Uterus (tissue), 4 donors: ENCODE measurements around the gene QRICH2. TPM values are rescaled to one million over a fixed set of nuclear protein-coding genes. Genes with fewer than 3 reads are reported as not detected.
A peak's percentile ranks its signal among the peaks of the same experiment; 100 is the strongest.
"Not testable (repeated sequence)": the region's sequence is repeated elsewhere in the genome, so short reads cannot be mapped to it uniquely, and the experiment has no call there.

ENCODE experiments used
- DNase-seq, 2 donors: peaks; one replicate each; pipeline ENCODE4 v3.0.0-alpha.2; 2019 to 2020
- H3K27ac ChIP-seq, 2 donors: fragments of 200-600 bp; sonication (generic); 1 replicate in 1 of 2; 2 replicates in 1 of 2; pipeline ENCODE4 v1.5.1; 2016 to 2018
- H3K27me3 ChIP-seq, 2 donors: fragments of 200-600 bp; sonication (generic); one replicate each; pipeline ENCODE4 v1.5.1; 2018 to 2019; ENCODE audit warnings: control low read depth in 1 of 2
- H3K36me3 ChIP-seq, 2 donors: fragments of 200-600 bp; sonication (generic); one replicate each; pipeline ENCODE4 v1.5.1; 2019; ENCODE audit warnings: control low read depth in 1 of 2
- H3K4me1 ChIP-seq, 2 donors: fragments of 200-600 bp; sonication (generic); one replicate each; pipeline ENCODE4 v1.5.1; 2018 to 2019; ENCODE audit warnings: control low read depth in 1 of 2
- H3K4me3 ChIP-seq, 2 donors: fragments of 200-600 bp; sonication (generic); 1 replicate in 1 of 2; 2 replicates in 1 of 2; pipeline ENCODE4 v1.5.1; 2018 to 2019; ENCODE audit warnings: mild to moderate bottlenecking in 1 of 2
- H3K9me3 ChIP-seq, 2 donors: fragments of 200-600 bp; sonication (generic); one replicate each; pipeline ENCODE4 v1.5.1; 2019; ENCODE audit warnings: control low read depth in 1 of 2
- CTCF ChIP-seq, 4 experiments: fragments of 200-600 bp in 2 of 4; fragments of 450-650 bp in 2 of 4; sonication (generic) in 2 of 4; IDR thresholded peaks; one replicate each; pipeline ENCODE4 v1.5.1; 2016 to 2019; ENCODE audit warnings: antibody characterized with exemption in 4 of 4, mild to moderate bottlenecking in 2 of 4, moderate library complexity in 1 of 4
- POLR2A ChIP-seq, 2 donors: fragments of 450-650 bp; IDR thresholded peaks; one replicate each; pipeline ENCODE4 v1.6.1; 2016; ENCODE audit warnings: antibody characterized with exemption in 2 of 2, mild to moderate bottlenecking in 1 of 2, moderate library complexity in 1 of 2
- intact Hi-C: fragments of 100-400 bp; cut with DNase I; formaldehyde crosslinking; loops from one replicate; pipeline ENCODE4 v1.15.1; 2023; ENCODE audit warnings: low total_unique reads
- total RNA-seq, 4 donors: library from RNA; depleted of rRNA in 3 of 4; stranded (reverse); fragments of >200 nt in 3 of 4; gene quantifications; one replicate each; pipeline versions ENCODE4 v1.1.0 to v1.2.4, GENCODE V29; 2014 to 2023
- donor health status: DM: yes; HTN: yes; CAD: no.

QRICH2 gene
- total RNA-seq, 4 donors from 2014 or later: under 0.01 to 7.2 (median 4.4) TPM

GRCh38 chr17:76263896-76264295, 44.2 kb downstream of the QRICH2 start:
- no peaks in the 10 kb centered on the region for H3K9me3 ChIP-seq
- intact Hi-C loops: no loop called here
- H3K27ac ChIP-seq: peak overlapping the region in 1 of 2 donors; percentile 58
- H3K4me1 ChIP-seq: peaks cover 0 to 17% of the 10 kb centered on the region in 2 donors
- no peak for DNase-seq
- no peaks in the 10 kb centered on the region for H3K36me3 ChIP-seq
- TF ChIP-seq CTCF (IDR thresholded peaks at IDR 0.05): no peak
- no peak for TF ChIP-seq POLR2A (IDR thresholded peaks at IDR 0.05)
- no peaks in the 10 kb centered on the region for H3K27me3 ChIP-seq
- H3K4me3 ChIP-seq: no peak overlapping the region

GRCh38 chr17:76262732-76263344, 45.2 kb downstream of the QRICH2 start:
- H3K27ac ChIP-seq: peak overlapping the region in 1 of 2 donors; percentile 13
- peaks cover 0 to 12% of the 10 kb centered on the region in 2 donors for H3K4me1 ChIP-seq
- H3K9me3 ChIP-seq: no peaks in the 10 kb centered on the region
- no peaks in the 10 kb centered on the region for H3K27me3 ChIP-seq
- TF ChIP-seq CTCF (IDR thresholded peaks at IDR 0.05) (no peak), POLR2A (IDR thresholded peaks at IDR 0.05) (no peak)
- H3K4me3 ChIP-seq: no peak overlapping the region
- H3K36me3 ChIP-seq: no peaks in the 10 kb centered on the region
- no peak for DNase-seq
- intact Hi-C loops: no loop called here

- no peak for DNase-seq
- TF ChIP-seq POLR2A (IDR thresholded peaks at IDR 0.05) (no peak), CTCF (IDR thresholded peaks at IDR 0.05) (no peak)
- Histone ChIP-seq H3K9me3 (no peaks in the 10 kb centered on the region), H3K27me3 (no peaks in the 10 kb centered on the region), H3K4me3 (no peak overlapping the region), H3K36me3 (no peaks in the 10 kb centered on the region), H3K27ac (no peak overlapping the region), H3K4me1 (peaks cover 0 to 5% of the 10 kb centered on the region in 2 donors)
- intact Hi-C loops: no loop called here
Observed at GRCh38 chr17:76261421-76262215, 46.5 kb downstream of the QRICH2 start.

GRCh38 chr17:76260669-76261068, 47.4 kb downstream of the QRICH2 start:
- Histone ChIP-seq H3K4me3 (no peak overlapping the region), H3K27me3 (no peaks in the 10 kb centered on the region), H3K9me3 (no peaks in the 10 kb centered on the region), H3K4me1 (peaks cover 0 to 5% of the 10 kb centered on the region in 2 donors), H3K36me3 (no peaks in the 10 kb centered on the region), H3K27ac (no peak overlapping the region)
- intact Hi-C loops: no loop called here
- no peak for TF ChIP-seq POLR2A (IDR thresholded peaks at IDR 0.05)
- TF ChIP-seq CTCF (IDR thresholded peaks at IDR 0.05): no peak
- DNase-seq: no peak

GRCh38 chr17:76260220-76260619, 47.9 kb downstream of the QRICH2 start:
- no peaks in the 10 kb centered on the region for H3K27me3 ChIP-seq
- intact Hi-C loops: no loop called here
- DNase-seq: no peak
- no peak overlapping the region for H3K4me3 ChIP-seq
- TF ChIP-seq POLR2A (IDR thresholded peaks at IDR 0.05): no peak
- no peak for TF ChIP-seq CTCF (IDR thresholded peaks at IDR 0.05)
- no peak overlapping the region for H3K27ac ChIP-seq
- no peaks in the 10 kb centered on the region for H3K36me3 ChIP-seq
- H3K4me1 ChIP-seq: peaks cover 0 to 5% of the 10 kb centered on the region in 2 donors
- no peaks in the 10 kb centered on the region for H3K9me3 ChIP-seq

GRCh38 chr17:76256430-76257050, 51.5 kb downstream of the QRICH2 start:
- H3K4me3 ChIP-seq, H3K4me1 ChIP-seq, H3K36me3 ChIP-seq, H3K27ac ChIP-seq, H3K27me3 ChIP-seq, DNase-seq, H3K9me3 ChIP-seq, intact Hi-C loops: not testable (repeated sequence)
